GM19193 (cell line): ENCODE data around the gene ADISSP.

Experiments used
- POLR2A ChIP-seq: IDR thresholded peaks from 4 replicates; pipeline ENCODE4 v1.6.1; 2011; ENCODE audit not compliant: insufficient read depth, insufficient read length; ENCODE audit errors: extremely low read depth

Gene ADISSP

DNA sequence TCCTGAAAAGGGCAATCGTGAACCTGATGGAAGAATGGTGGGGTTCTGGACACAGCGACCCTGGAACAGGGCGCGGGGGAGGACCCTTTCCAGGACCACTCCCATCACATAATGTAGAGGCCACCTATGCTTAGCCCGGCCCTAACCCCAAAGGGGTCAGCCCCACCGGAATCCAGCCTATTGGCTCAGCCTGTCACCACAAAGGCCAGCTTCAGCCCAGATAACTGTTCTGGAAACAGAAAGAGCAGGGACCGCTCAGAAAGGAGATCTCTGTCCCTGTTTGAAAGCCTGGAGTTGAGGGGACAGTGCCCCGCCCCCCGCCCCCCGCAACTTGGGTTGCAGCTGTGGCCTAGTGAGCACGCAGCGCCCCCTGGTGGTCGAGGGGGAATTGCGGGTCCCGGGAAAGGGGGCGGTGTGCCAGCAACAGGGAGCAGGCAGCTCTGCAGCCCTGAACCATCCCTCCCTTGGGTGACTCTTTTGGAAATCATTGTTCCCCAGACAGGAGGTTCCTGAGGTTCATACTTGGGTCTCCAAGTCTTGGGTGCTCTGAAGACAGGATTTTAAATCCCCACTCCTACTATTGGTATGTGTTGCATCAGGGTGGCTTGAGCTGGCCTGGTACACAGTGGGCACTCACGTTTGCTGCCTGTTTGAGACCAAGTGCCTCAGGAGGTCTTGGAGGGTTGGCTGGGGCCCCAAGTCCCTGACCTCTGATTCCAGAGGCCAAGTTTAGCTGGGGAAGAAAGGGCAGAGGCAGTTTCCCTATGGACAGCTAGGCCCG is 56.7 kb downstream of the ADISSP start:
- no peak for TF ChIP-seq POLR2A

DNA sequence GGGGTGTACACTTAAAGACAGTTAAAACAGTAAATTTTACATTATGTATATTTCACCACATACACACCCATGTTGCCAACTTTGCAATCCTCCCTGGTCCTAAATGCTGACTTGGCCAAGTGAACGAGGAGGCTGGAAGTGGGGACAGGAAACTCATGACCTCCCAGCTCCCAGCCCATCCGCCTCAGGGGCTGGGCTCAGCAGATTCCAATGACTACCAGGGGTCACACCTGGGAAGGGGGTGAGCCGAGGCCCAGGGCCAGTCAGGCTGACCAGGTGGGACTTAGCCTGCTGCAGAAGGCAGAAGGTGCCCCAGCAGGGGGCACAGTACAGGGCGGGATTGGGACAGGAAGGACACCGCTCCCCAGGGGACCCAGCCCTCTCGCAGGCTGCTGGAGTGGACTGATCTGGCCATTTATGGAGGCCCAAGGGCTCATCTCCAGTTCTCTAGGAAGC is 57.5 kb downstream of the ADISSP start:
- no peak for TF ChIP-seq POLR2A

DNA sequence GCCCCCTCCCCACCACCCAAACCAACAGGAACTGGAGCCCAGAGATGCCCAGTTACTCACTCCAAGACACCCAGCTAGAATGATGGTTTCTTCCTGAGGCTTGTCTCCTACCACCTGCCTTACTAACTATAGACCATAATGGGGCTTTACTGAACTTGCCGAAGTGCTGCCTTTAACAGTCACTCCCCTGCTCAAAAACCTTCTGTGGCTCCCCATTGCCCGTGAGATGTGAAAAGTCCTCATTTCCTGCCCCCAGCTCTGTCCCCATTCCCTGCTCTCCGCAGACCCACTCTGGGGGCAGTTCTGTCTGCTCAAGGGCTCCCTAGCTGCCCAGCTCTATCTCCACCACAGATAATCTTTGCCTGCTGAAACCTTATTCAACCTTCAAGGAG is 60.0 kb downstream of the ADISSP start:
- TF ChIP-seq POLR2A: no peak

DNA sequence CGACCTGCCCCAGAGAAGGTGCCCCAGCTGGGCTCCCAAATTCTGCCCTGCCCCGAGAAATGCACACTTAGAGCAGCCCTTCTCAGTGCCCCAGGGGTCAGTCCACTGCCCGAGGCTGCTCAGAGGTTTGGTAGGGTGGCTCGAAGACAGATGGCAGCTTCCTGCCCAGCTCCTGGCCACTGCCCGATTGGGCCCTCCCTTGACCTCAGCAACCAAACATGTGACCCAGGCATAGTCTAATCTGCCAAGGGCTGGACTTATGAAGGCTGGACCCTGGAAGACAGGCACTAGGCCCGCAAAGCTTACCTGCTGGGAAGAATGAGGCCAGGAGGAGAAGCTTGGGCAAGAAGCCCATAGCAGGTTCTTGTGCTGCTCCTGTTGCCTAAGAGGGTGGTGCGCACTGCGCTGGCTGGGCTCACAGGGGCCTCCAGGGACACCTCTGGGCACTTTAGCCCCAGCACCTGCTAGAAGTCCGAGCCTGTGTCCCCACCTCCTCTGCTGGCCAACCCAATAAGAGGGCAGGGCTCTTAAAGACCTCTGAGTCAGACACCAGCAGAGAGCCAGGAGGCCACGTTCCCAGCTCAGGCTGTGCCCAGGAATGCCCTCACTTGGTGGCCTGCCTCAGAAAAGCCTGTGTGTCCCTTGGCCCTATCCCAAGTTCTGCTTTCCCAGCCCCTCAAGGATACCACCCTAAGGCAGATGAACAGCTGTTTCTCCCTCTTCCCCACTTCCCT is 60.6 kb downstream of the ADISSP start:
- no peak for TF ChIP-seq POLR2A

DNA sequence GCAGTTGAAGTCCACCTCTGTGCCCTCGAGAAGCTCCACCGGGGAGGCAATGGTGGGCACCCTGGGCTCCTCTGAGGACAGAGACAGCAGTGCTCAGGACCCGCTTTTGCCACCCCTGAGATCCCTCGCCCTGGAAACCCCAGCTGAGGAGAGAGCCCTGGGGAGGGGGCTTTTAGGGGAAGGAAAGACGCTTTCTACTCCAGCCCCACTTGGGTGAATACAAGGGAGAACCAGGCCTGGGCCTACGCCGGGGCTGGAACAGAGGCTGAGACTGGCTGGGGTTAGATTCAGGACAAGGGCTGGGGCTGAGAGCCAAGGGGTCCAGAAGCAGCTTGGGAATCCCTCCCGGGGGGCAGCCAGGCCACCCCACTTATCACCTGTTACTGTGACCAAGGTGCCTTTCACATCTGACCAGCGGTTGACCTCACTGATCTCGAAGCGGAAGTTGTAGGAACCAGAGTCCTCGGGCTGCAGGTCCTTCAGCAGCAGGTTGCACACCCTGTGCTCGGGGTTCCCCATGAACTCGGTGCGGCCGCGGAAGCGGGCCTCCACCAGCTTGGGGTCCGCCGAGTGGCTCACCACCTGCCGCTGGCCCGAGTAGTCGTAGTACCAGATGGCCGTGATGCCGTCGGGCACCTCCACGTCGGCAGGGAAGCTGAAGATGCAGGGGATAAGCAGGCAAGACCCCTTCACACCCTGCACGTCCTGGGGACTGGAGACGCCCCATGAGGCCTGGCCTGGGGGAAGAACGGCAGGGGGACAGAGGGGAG is 61.4 kb downstream of the ADISSP start:
- no peak for TF ChIP-seq POLR2A

DNA sequence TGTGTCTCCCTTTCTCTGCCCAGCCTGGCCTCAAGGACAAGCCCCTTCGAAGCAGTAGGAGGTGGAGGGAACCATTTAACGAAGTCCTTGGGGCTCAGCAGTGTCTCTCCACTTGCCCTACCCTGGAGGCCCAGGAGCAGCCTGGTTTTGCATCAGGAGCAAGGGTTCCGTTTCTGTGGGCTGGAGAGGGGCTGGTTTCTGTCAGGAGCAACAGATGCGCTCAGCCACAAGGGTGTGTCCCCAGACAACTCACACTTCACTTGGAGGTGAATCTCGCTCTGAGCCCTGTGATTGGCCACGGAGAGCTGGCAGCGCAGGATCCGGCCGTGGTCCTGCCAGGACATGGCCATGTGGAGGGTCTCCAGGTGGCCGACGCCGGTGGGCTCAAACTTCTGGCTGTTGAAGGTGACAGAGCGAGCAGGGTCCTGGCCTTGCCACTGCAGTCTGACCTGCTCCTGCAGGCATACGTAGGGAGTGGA is 62.0 kb downstream of the ADISSP start:
- no peak for TF ChIP-seq POLR2A

DNA sequence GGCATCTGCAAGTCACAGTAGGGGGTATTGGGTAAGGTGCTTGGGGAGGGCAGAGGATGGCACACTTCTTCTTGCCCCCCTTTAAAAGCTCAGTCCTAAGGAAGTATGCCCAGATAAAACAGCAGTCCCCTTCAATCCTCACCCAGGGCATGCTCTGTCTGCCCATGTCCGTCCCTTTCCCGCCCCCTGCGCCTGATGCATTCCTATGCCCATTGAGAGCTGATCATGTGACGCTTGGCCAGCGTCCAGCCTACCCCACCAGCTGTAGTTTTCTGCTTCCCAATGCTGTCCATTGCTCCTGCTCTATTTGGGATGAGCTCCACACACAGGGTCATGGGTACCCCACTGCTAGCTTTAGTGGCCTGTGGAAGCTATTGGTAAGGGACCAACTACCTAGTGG is 63.5 kb downstream of the ADISSP start:
- no peak for TF ChIP-seq POLR2A
